Naive thymus-derived CD8-positive, alpha-beta T cell (primary cell): ENCODE measurements around the gene ELMO3. TPM values are rescaled to one million over a fixed set of nuclear protein-coding genes. Genes with fewer than 3 reads are reported as not detected.

Experiments
- ATAC-seq, 2 donors: fragments of 150-1000 bp; cut with Tn5 transposase in 1 of 2; sonication (Bioruptor Pico), chemical (Tn5 transposase) in 1 of 2; 1 replicate in 1 of 2; 2 replicates in 1 of 2; pipeline ENCODE4 v1.10.0; 2021; ENCODE audit warnings: mild to moderate bottlenecking in 2 of 2, moderate library complexity in 2 of 2
- POLR2A ChIA-PET: fragments of 350-600 bp; sonication (Branson Sonifier 250); formaldehyde crosslinking; loops from one replicate; lab custom pipeline; 2021; ENCODE audit warnings: antibody characterized with exemption; lab: Charles Lee
- DNase-seq, 10 donors: peaks; one replicate each; pipeline versions ENCODE4 v3.0.0 to v3.0.0-alpha.2; 2020 to 2022
- H3K27ac Mint-ChIP-seq, 10 donors: one replicate each; pipeline ENCODE4 v1.8.0; 2020 to 2022; ENCODE audit warnings: mild to moderate bottlenecking in 10 of 10, mixed read lengths in 10 of 10, moderate library complexity in 4 of 10, inconsistent platforms in 1 of 10
- H3K27me3 Mint-ChIP-seq, 5 donors: one replicate each; pipeline ENCODE4 v1.8.0; 2021 to 2022; ENCODE audit warnings: mixed read lengths in 5 of 5
- H3K36me3 Mint-ChIP-seq, 3 donors: one replicate each; pipeline ENCODE4 v1.8.0; 2020 to 2022; ENCODE audit warnings: mixed read lengths in 3 of 3, mild to moderate bottlenecking in 2 of 3, inconsistent platforms in 1 of 3
- H3K4me1 Mint-ChIP-seq, 4 donors: one replicate each; pipeline ENCODE4 v1.8.0; 2021 to 2022; ENCODE audit warnings: mixed read lengths in 4 of 4
- H3K4me3 Mint-ChIP-seq, 10 donors: one replicate each; pipeline ENCODE4 v1.8.0; 2020 to 2022; ENCODE audit warnings: mild to moderate bottlenecking in 10 of 10, mixed read lengths in 10 of 10, moderate library complexity in 6 of 10, inconsistent platforms in 1 of 10
- H3K9me3 Mint-ChIP-seq, 9 donors: one replicate each; pipeline ENCODE4 v1.8.0; 2020 to 2022; ENCODE audit warnings: mixed read lengths in 9 of 9, mild to moderate bottlenecking in 3 of 9, inconsistent platforms in 1 of 9, moderate library complexity in 1 of 9
- polyA plus RNA-seq, 3 donors: library from polyadenylated mRNA; unstranded; fragments of 300-500 nt; fragmentation: Illumina TruSeq; gene quantifications; one replicate each; pipeline ENCODE4 v1.2.3, GENCODE V29; 2021
- total RNA-seq, 8 experiments: library from RNA in 2 of 8; stranded (reverse) in 2 of 8; gene quantifications; one replicate each; pipeline ENCODE4 v1.2.3 and lab custom pipeline; 2021 to 2026

Gene ELMO3
- total and polyA plus RNA-seq, 5 experiments from 2014 or later: 5.0 to 5.6 TPM; not detected in 3

- POLR2A ChIA-PET: interaction anchor here (0.9 kb wide), 1 partner anchor 24 kb away, joined by 3 read pairs; the partner anchor contains the start of gene TMEM208
Observed at GRCh38 chr16:67202956-67203493, 4.1 kb downstream of the ELMO3 start.

GRCh38 chr16:67204076-67204475 is 5.1 kb downstream of the ELMO3 start:
- H3K27ac Mint-ChIP-seq: peak overlapping the region in 2 of 10 donors; percentile 4 to 31
- H3K9me3 Mint-ChIP-seq: no peaks in the 10 kb centered on the region
- H3K4me3 Mint-ChIP-seq: no peak overlapping the region
- H3K27me3 Mint-ChIP-seq: no peaks in the 10 kb centered on the region
- peaks cover 0 to 2% (median under 1%) of the 10 kb centered on the region in 4 donors for H3K4me1 Mint-ChIP-seq
- H3K36me3 Mint-ChIP-seq: peaks cover 0 to 16% (median 0%) of the 10 kb centered on the region in 3 donors
- DNase-seq: no peak
- ATAC-seq: no peak
- POLR2A ChIA-PET: interaction anchor here (0.7 kb wide), 1 partner anchor 12 kb away, joined by 3 read pairs; no protein-coding TSS in a partner anchor

More at GRCh38 chr16:67202956-67203493, 4.1 kb downstream of the ELMO3 start:
- H3K4me1 Mint-ChIP-seq: peaks cover 0 to 6% (median under 1%) of the 10 kb centered on the region in 4 donors
- DNase-seq (peak in 1 of 10 donors; percentile 52), ATAC-seq (no peak)
- no peaks in the 10 kb centered on the region for H3K27me3 Mint-ChIP-seq
- no peak overlapping the region for H3K4me3 Mint-ChIP-seq
- H3K9me3 Mint-ChIP-seq: no peaks in the 10 kb centered on the region
- H3K27ac Mint-ChIP-seq: no peak overlapping the region
- H3K36me3 Mint-ChIP-seq: peaks cover 0 to 22% (median 0%) of the 10 kb centered on the region in 3 donors

GRCh38 chr16:67206129-67206837 is 7.4 kb downstream of the ELMO3 start:
- DNase-seq: no peak
- no peak for ATAC-seq
- no peaks in the 10 kb centered on the region for H3K27me3 Mint-ChIP-seq
- H3K36me3 Mint-ChIP-seq: peaks cover 0 to 5% (median 0%) of the 10 kb centered on the region in 3 donors
- no peaks in the 10 kb centered on the region for H3K9me3 Mint-ChIP-seq
- H3K27ac Mint-ChIP-seq: peak overlapping the region in 5 of 10 donors; percentile 23 to 74 (median 64)
- POLR2A ChIA-PET: interaction anchor here (0.5 to 2.6 kb wide), 3 partner anchors 9 to 101 kb away, joined by 3 to 10 read pairs (median 3); no protein-coding TSS in a partner anchor
- H3K4me1 Mint-ChIP-seq: peaks cover 0 to 3% (median under 1%) of the 10 kb centered on the region in 4 donors
- peak overlapping the region in 1 of 10 donors; percentile 29 for H3K4me3 Mint-ChIP-seq

GRCh38 chr16:67206838-67207248 is 7.9 kb downstream of the ELMO3 start:
- peaks cover 0 to 3% (median under 1%) of the 10 kb centered on the region in 4 donors for H3K4me1 Mint-ChIP-seq
- ATAC-seq (no peak), DNase-seq (no peak)
- peaks cover 0 to 4% (median 0%) of the 10 kb centered on the region in 3 donors for H3K36me3 Mint-ChIP-seq
- no peaks in the 10 kb centered on the region for H3K27me3 Mint-ChIP-seq
- no peak overlapping the region for H3K4me3 Mint-ChIP-seq
- H3K9me3 Mint-ChIP-seq: no peaks in the 10 kb centered on the region
- POLR2A ChIA-PET: interaction anchor here (0.5 to 2.6 kb wide), 3 partner anchors 9 to 101 kb away, joined by 3 to 10 read pairs (median 3); no protein-coding TSS in a partner anchor
- peak overlapping the region in 1 of 10 donors; percentile 63 for H3K27ac Mint-ChIP-seq

- Mint-ChIP-seq H3K36me3 (peaks cover 0 to 4% (median 0%) of the 10 kb centered on the region in 3 donors), H3K27ac (peak overlapping the region in 1 of 10 donors; percentile 63)
Observed at GRCh38 chr16:67207249-67208091, 8.5 kb downstream of the ELMO3 start.

GRCh38 chr16:67208154-67208896 is 9.4 kb downstream of the ELMO3 start:
- Mint-ChIP-seq H3K27me3 (no peaks in the 10 kb centered on the region), H3K4me1 (peaks cover 0 to 3% (median under 1%) of the 10 kb centered on the region in 4 donors), H3K4me3 (no peak overlapping the region), H3K27ac (peak overlapping the region in 1 of 10 donors; percentile 52), H3K9me3 (no peaks in the 10 kb centered on the region), H3K36me3 (peaks cover 0 to 4% (median 0%) of the 10 kb centered on the region in 3 donors)
- POLR2A ChIA-PET: interaction anchor here (0.5 to 2.6 kb wide), 3 partner anchors 11 to 38 kb away, joined by 3 to 10 read pairs (median 3); no protein-coding TSS in a partner anchor
- DNase-seq (no peak), ATAC-seq (no peak)

More at GRCh38 chr16:67207249-67208091, 8.5 kb downstream of the ELMO3 start:
- H3K4me1 Mint-ChIP-seq: peaks cover 0 to 3% (median under 1%) of the 10 kb centered on the region in 4 donors
- H3K4me3 Mint-ChIP-seq: no peak overlapping the region
- H3K9me3 Mint-ChIP-seq: no peaks in the 10 kb centered on the region
- POLR2A ChIA-PET: interaction anchor here (0.7 to 2.6 kb wide), 2 partner anchors 17 to 39 kb away, joined by 3 to 10 read pairs; no protein-coding TSS in a partner anchor
- no peak for ATAC-seq
- no peaks in the 10 kb centered on the region for H3K27me3 Mint-ChIP-seq
- DNase-seq: no peak

GRCh38 chr16:67209565-67209964 is 10.6 kb downstream of the ELMO3 start:
- ATAC-seq (no peak), DNase-seq (no peak)
- POLR2A ChIA-PET: no interaction called here
- H3K36me3 Mint-ChIP-seq: peaks cover 0 to 2% (median 0%) of the 10 kb centered on the region in 3 donors
- no peaks in the 10 kb centered on the region for H3K9me3 Mint-ChIP-seq
- no peaks in the 10 kb centered on the region for H3K27me3 Mint-ChIP-seq
- H3K4me1 Mint-ChIP-seq: peaks cover 0 to 3% (median under 1%) of the 10 kb centered on the region in 4 donors
- no peak overlapping the region for H3K4me3 Mint-ChIP-seq
- no peak overlapping the region for H3K27ac Mint-ChIP-seq

- POLR2A ChIA-PET: no interaction called here
Observed at GRCh38 chr16:67210069-67210937, 11.4 kb downstream of the ELMO3 start.

GRCh38 chr16:67211674-67212073 is 12.7 kb downstream of the ELMO3 start:
- H3K4me1 Mint-ChIP-seq: peaks cover 0 to 14% (median 2%) of the 10 kb centered on the region in 4 donors
- H3K27ac Mint-ChIP-seq: peak overlapping the region in 2 of 10 donors; percentile 57 to 71
- peaks cover 0 to 4% (median 0%) of the 10 kb centered on the region in 3 donors for H3K36me3 Mint-ChIP-seq
- H3K9me3 Mint-ChIP-seq: no peaks in the 10 kb centered on the region
- DNase-seq (no peak), ATAC-seq (no peak)
- POLR2A ChIA-PET: interaction anchor here (1.2 kb wide), 1 partner anchor 10 kb away, joined by 3 read pairs; no protein-coding TSS in a partner anchor
- no peak overlapping the region for H3K4me3 Mint-ChIP-seq
- no peaks in the 10 kb centered on the region for H3K27me3 Mint-ChIP-seq

More at GRCh38 chr16:67210069-67210937, 11.4 kb downstream of the ELMO3 start:
- Mint-ChIP-seq H3K4me1 (peaks cover 0 to 3% (median under 1%) of the 10 kb centered on the region in 4 donors), H3K4me3 (no peak overlapping the region), H3K27ac (peak overlapping the region in 1 of 10 donors; percentile 75), H3K9me3 (no peaks in the 10 kb centered on the region), H3K27me3 (no peaks in the 10 kb centered on the region), H3K36me3 (peaks cover 0 to 2% (median 0%) of the 10 kb centered on the region in 3 donors)
- DNase-seq (no peak), ATAC-seq (no peak)

- no peak overlapping the region for H3K4me3 Mint-ChIP-seq
- POLR2A ChIA-PET: interaction anchor here (1.4 kb wide), 1 partner anchor 13 kb away, joined by 3 read pairs; no protein-coding TSS in a partner anchor
- H3K27ac Mint-ChIP-seq: no peak overlapping the region
- ATAC-seq (no peak), DNase-seq (no peak)
- peaks cover 0 to 17% (median 7%) of the 10 kb centered on the region in 4 donors for H3K4me1 Mint-ChIP-seq
- H3K9me3 Mint-ChIP-seq: no peaks in the 10 kb centered on the region
- no peaks in the 10 kb centered on the region for H3K27me3 Mint-ChIP-seq
- H3K36me3 Mint-ChIP-seq: peaks cover 0 to 15% (median 0%) of the 10 kb centered on the region in 3 donors
Observed at GRCh38 chr16:67212766-67213165, 13.8 kb downstream of the ELMO3 start.
